ENCODE data around the gene ARHGEF6.

DNA sequence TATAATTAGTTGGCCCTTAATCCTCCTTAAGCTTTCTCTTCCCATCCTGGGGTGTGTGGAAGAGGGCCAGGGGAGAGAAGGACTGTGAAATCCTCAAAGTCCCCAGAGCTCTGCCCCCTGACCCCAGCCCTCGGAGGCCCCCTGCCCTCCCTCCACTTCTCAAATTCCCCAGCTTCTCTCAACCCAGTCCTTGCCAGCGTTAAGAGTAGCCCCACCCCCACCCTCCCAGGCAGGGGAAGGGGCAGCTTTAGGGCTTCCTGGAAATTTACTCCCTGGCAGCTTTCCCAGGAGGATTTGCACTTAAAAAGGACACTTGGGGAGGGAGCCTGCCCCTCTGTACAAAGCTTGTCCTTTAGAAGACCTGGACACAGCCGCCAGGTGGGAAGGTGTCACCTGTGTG is 144.6 kb downstream of the ARHGEF6 start:
- TF ChIP-seq, protein P1, sequence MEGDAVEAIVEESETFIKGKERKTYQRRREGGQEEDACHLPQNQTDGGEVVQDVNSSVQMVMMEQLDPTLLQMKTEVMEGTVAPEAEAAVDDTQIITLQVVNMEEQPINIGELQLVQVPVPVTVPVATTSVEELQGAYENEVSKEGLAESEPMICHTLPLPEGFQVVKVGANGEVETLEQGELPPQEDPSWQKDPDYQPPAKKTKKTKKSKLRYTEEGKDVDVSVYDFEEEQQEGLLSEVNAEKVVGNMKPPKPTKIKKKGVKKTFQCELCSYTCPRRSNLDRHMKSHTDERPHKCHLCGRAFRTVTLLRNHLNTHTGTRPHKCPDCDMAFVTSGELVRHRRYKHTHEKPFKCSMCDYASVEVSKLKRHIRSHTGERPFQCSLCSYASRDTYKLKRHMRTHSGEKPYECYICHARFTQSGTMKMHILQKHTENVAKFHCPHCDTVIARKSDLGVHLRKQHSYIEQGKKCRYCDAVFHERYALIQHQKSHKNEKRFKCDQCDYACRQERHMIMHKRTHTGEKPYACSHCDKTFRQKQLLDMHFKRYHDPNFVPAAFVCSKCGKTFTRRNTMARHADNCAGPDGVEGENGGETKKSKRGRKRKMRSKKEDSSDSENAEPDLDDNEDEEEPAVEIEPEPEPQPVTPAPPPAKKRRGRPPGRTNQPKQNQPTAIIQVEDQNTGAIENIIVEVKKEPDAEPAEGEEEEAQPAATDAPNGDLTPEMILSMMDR (IDR thresholded peaks at IDR 0.05; ENCODE audit: insufficient read depth, low read length, poor library complexity, severe bottlenecking), result no peak
- TF ChIP-seq EZH2phosphoT487 (conservative IDR thresholded peaks at IDR 0.05; ENCODE audit: low read length), result no peak
